Measurements from ENCODE around the gene ZRSR2. TPM values are rescaled to one million over a fixed set of nuclear protein-coding genes. Genes with fewer than 3 reads are reported as not detected.
"Not testable (repeated sequence)": the region's sequence is repeated elsewhere in the genome, so short reads cannot be mapped to it uniquely, and the experiment has no call there.

Gene ZRSR2
- total RNA-seq: 10 to 100 TPM in 3 of 4 donors, 1 to 10 TPM in 1; 8.3 to 12.0 (median 11.0) TPM

GRCh38 chrX:15789979-15790768 is at the start of gene ZRSR2:
TSS of gene ZRSR2 (plus strand) at chrX:15790484. CDS start at chrX:15790496, 12 bp downstream.
- Histone ChIP-seq H3K4me1 (peaks cover 0 to 34% (median 5%) of the 10 kb centered on the region in 3 donors), H3K36me3 (peaks cover 0 to 4% of the 10 kb centered on the region in 2 donors), H3K27ac (peak within 1 kb of the TSS; percentile 67 to 88 (median 85)), H3K27me3 (no peaks in the 10 kb centered on the region), H3K9me3 (no peaks in the 10 kb centered on the region), H3K4me3 (peak within 1 kb of the TSS; percentile 68 to 93)
- TF ChIP-seq CTCF (IDR thresholded peaks at IDR 0.05) (no peak), POLR2A (IDR thresholded peaks at IDR 0.05) (peak; percentile 34 to 35), POLR2AphosphoS5 (IDR thresholded peaks at IDR 0.05) (peak; percentile 55), EP300 (IDR thresholded peaks at IDR 0.05) (no peak)
- 2 to 20% methylated on average over 1 to 11 of the region's 55 CpGs for WGBS, 2 donors (ENCODE audit: low coverage in 1 of 2)
- ATAC-seq: peak; percentile 95

- Histone ChIP-seq H3K27ac (no peak overlapping the region), H3K27me3 (no peaks in the 10 kb centered on the region), H3K4me3 (no peak overlapping the region), H3K9me3 (no peaks in the 10 kb centered on the region), H3K4me1 (peaks cover 0 to 2% (median 0%) of the 10 kb centered on the region in 3 donors), H3K36me3 (no peaks in the 10 kb centered on the region)
- no peak for TF ChIP-seq CTCF (IDR thresholded peaks at IDR 0.05)
- no peak for TF ChIP-seq POLR2AphosphoS5 (IDR thresholded peaks at IDR 0.05)
- no peak for TF ChIP-seq EP300 (IDR thresholded peaks at IDR 0.05)
- no peak for TF ChIP-seq POLR2A (IDR thresholded peaks at IDR 0.05)
- ATAC-seq: no peak
- 85 to 96% methylated on average over 4 to 5 of the region's 9 CpGs for WGBS, 2 donors (ENCODE audit: low coverage in 1 of 2)
Observed at GRCh38 chrX:15744181-15744867, 46.0 kb upstream of the ZRSR2 start.

GRCh38 chrX:15745179-15745578 is 45.1 kb upstream of the ZRSR2 start:
- WGBS, 2 donors (ENCODE audit: low coverage in 1 of 2): 93% methylated on average over 4 of the region's 4 CpGs; no CpG with 5 or more reads in 1 of the 2 donors
- Histone ChIP-seq H3K4me3 (no peak overlapping the region), H3K27me3 (no peaks in the 10 kb centered on the region), H3K27ac (no peak overlapping the region), H3K9me3 (no peaks in the 10 kb centered on the region), H3K36me3 (no peaks in the 10 kb centered on the region), H3K4me1 (peaks cover 0 to 11% (median 0%) of the 10 kb centered on the region in 3 donors)
- TF ChIP-seq EP300 (IDR thresholded peaks at IDR 0.05) (no peak), CTCF (IDR thresholded peaks at IDR 0.05) (no peak), POLR2A (IDR thresholded peaks at IDR 0.05) (no peak), POLR2AphosphoS5 (IDR thresholded peaks at IDR 0.05) (no peak)
- no peak for ATAC-seq

- not testable (repeated sequence) for H3K36me3 ChIP-seq, ATAC-seq
- 77 to 98% methylated on average over 3 to 5 of the region's 6 CpGs for WGBS, 2 donors (ENCODE audit: low coverage in 1 of 2)
Observed at GRCh38 chrX:15746651-15747050, 43.6 kb upstream of the ZRSR2 start.

GRCh38 chrX:15747626-15748173 is 42.6 kb upstream of the ZRSR2 start:
- H3K27ac ChIP-seq: no peak overlapping the region
- no peaks in the 10 kb centered on the region for H3K27me3 ChIP-seq
- H3K4me3 ChIP-seq: no peak overlapping the region
- WGBS, 2 donors (ENCODE audit: low coverage in 1 of 2): 96 to 100% methylated on average over 4 of the region's 13 CpGs
- H3K9me3 ChIP-seq: no peaks in the 10 kb centered on the region
- no peak for TF ChIP-seq POLR2AphosphoS5 (IDR thresholded peaks at IDR 0.05)
- no peak for TF ChIP-seq POLR2A (IDR thresholded peaks at IDR 0.05)
- no peak for TF ChIP-seq CTCF (IDR thresholded peaks at IDR 0.05)
- TF ChIP-seq EP300 (IDR thresholded peaks at IDR 0.05): no peak
- no peaks in the 10 kb centered on the region for H3K36me3 ChIP-seq
- ATAC-seq: no peak
- H3K4me1 ChIP-seq: peaks cover 0 to 28% (median 16%) of the 10 kb centered on the region in 3 donors

More at GRCh38 chrX:15746651-15747050, 43.6 kb upstream of the ZRSR2 start:
- not testable (repeated sequence) for H3K27me3 ChIP-seq, H3K9me3 ChIP-seq, H3K4me3 ChIP-seq, H3K27ac ChIP-seq
- peaks cover 0 to 25% (median 13%) of the 10 kb centered on the region in 3 donors for H3K4me1 ChIP-seq
